IMR-90 (cell line): ENCODE measurements around the gene WASL. TPM values are rescaled to one million over a fixed set of nuclear protein-coding genes. Genes with fewer than 3 reads are reported as not detected.

ENCODE experiments used
- ATAC-seq: fragments of 200-7000 bp; cut with Tn5 transposase; 2 replicates; pipeline ENCODE4 v1.9.1; 2020; ENCODE audit warnings: low read depth, mild to moderate bottlenecking, moderate library complexity
- BruUV-seq: library from RNA; stranded (reverse); fragments of 400-500 nt; replicated peaks from 2 replicates; lab custom pipeline; 2021; lab: Mats Ljungman, UMichigan
- CTCF ChIA-PET: fragments of 300-600 bp; formaldehyde crosslinking; extraction: SDS; loops from one replicate; lab custom pipeline; 2021; ENCODE audit warnings: antibody characterized with exemption; lab: Yijun Ruan, JAX
- POLR2A ChIA-PET: fragments of 300-600 bp; sonication (Branson Sonifier 250); formaldehyde crosslinking; loops from one replicate; lab custom pipeline; 2022; ENCODE audit warnings: antibody characterized with exemption; ENCODE audit not compliant: unreplicated experiment; lab: Charles Lee
- DNase-seq: peaks from one replicate; pipeline ENCODE4 v3.0.0; 2013
- H2AFZ ChIP-seq: replicated peaks from 2 replicates; pipeline ENCODE3; 2013; ENCODE audit warnings: low read length, mild to moderate bottlenecking; ENCODE audit not compliant: poor library complexity
- H2AK5ac ChIP-seq: 2 replicates; pipeline ENCODE4 v1.6.1; 2013; ENCODE audit warnings: low read depth, low read length, inconsistent platforms
- H2AK9ac ChIP-seq: replicated peaks from 2 replicates; pipeline ENCODE3; 2013; ENCODE audit warnings: mild to moderate bottlenecking, low read depth, low read length, moderate library complexity; ENCODE audit not compliant: poor library complexity
- H2BK120ac ChIP-seq: 2 replicates; pipeline ENCODE4 v1.6.1; 2013; ENCODE audit warnings: low read depth, low read length, inconsistent platforms
- H2BK15ac ChIP-seq: 3 replicates; pipeline ENCODE4 v1.6.1; 2013; ENCODE audit warnings: low read depth, low read length, inconsistent platforms
- H2BK20ac ChIP-seq: 2 replicates; pipeline ENCODE4 v1.6.1; 2013; ENCODE audit warnings: low read depth, mild to moderate bottlenecking, inconsistent platforms, low read length, moderate library complexity
- H2BK5ac ChIP-seq: 2 replicates; pipeline ENCODE4 v1.6.1; 2013; ENCODE audit warnings: mild to moderate bottlenecking, low read depth, low read length, inconsistent platforms; ENCODE audit not compliant: poor library complexity, severe bottlenecking
- H3K14ac ChIP-seq: replicated peaks from 2 replicates; pipeline ENCODE4 v1.6.1; 2013; ENCODE audit warnings: low read depth, low read length, inconsistent platforms
- H3K18ac ChIP-seq: 2 replicates; pipeline ENCODE4 v1.6.1; 2013; ENCODE audit warnings: low read depth, low read length, control low read depth
- H3K23ac ChIP-seq: 2 replicates; pipeline ENCODE4 v1.6.1; 2013; ENCODE audit warnings: low read depth, low read length, inconsistent platforms
- H3K27ac ChIP-seq: 2 replicates; pipeline ENCODE4 v1.5.1; 2013; ENCODE audit warnings: mild to moderate bottlenecking, control low read depth, low read length; ENCODE audit not compliant: insufficient read depth
- H3K27me3 ChIP-seq: 2 replicates; pipeline ENCODE4 v1.6.1; 2013; ENCODE audit warnings: low read length; ENCODE audit not compliant: control insufficient read depth, insufficient read depth
- H3K36me3 ChIP-seq: 2 replicates; pipeline ENCODE4 v1.6.1; 2013; ENCODE audit warnings: low read length, mixed read lengths; ENCODE audit not compliant: control insufficient read depth, insufficient read depth
- H3K4ac ChIP-seq: 2 replicates; pipeline ENCODE4 v1.6.1; 2013; ENCODE audit warnings: low read depth, low read length, inconsistent platforms
- H3K4me1 ChIP-seq: 2 replicates; pipeline ENCODE4 v1.6.1; 2013; ENCODE audit warnings: low read length, mixed read lengths; ENCODE audit not compliant: control insufficient read depth, insufficient read depth
- H3K4me2 ChIP-seq: 2 replicates; pipeline ENCODE4 v1.6.1; 2013; ENCODE audit warnings: low read depth, mild to moderate bottlenecking, control low read depth, low read length, moderate library complexity
- H3K4me3 ChIP-seq: 2 replicates; pipeline ENCODE4 v1.5.1; 2013; ENCODE audit warnings: low read depth, mild to moderate bottlenecking, control low read depth, low read length, moderate library complexity; ENCODE audit not compliant: insufficient read depth
- H3K56ac ChIP-seq: 2 replicates; pipeline ENCODE4 v1.6.1; 2013; ENCODE audit warnings: low read length, inconsistent platforms; ENCODE audit not compliant: insufficient read depth; ENCODE audit errors: extremely low read depth
- H3K79me1 ChIP-seq, 2 experiments: 2 replicates each; pipeline ENCODE4 v1.6.1; 2013; ENCODE audit warnings: low read length in 2 of 2, inconsistent platforms in 1 of 2, low read depth in 1 of 2
- H3K9ac ChIP-seq: 2 replicates; pipeline ENCODE4 v1.6.1; 2013; ENCODE audit warnings: low read depth, low read length, control low read depth
- H3K9me1 ChIP-seq: 2 replicates; pipeline ENCODE4 v1.6.1; 2013; ENCODE audit warnings: low read length, inconsistent platforms; ENCODE audit not compliant: insufficient read depth
- H3K9me3 ChIP-seq: 2 replicates; pipeline ENCODE4 v1.6.1; 2013; ENCODE audit warnings: low read length; ENCODE audit not compliant: control insufficient read depth, insufficient read depth
- H4K20me1 ChIP-seq: 2 replicates; pipeline ENCODE4 v1.6.1; 2013; ENCODE audit warnings: low read length, inconsistent platforms; ENCODE audit not compliant: insufficient read depth
- H4K5ac ChIP-seq: 2 replicates; pipeline ENCODE4 v1.6.1; 2013; ENCODE audit warnings: mild to moderate bottlenecking, low read depth, low read length, control low read depth
- H4K8ac ChIP-seq, 2 experiments: 2 replicates each; pipeline ENCODE4 v1.6.1; 2013; ENCODE audit warnings: low read depth in 2 of 2, low read length in 2 of 2, control low read depth in 1 of 2, inconsistent platforms in 1 of 2
- H4K91ac ChIP-seq: 2 replicates; pipeline ENCODE4 v1.6.1; 2013; ENCODE audit warnings: low read depth, low read length, inconsistent platforms; ENCODE audit not compliant: insufficient read depth
- BHLHE40 ChIP-seq: fragments of 150-350 bp; IDR thresholded peaks from 2 replicates; pipeline ENCODE4 v1.6.1; 2016; ENCODE audit warnings: mild to moderate bottlenecking, low read depth, low read length
- CEBPB ChIP-seq: IDR thresholded peaks from 2 replicates; pipeline ENCODE4 v1.6.1; 2012; ENCODE audit warnings: low read depth, low read length, improper control_type of control experiment
- CHD1 ChIP-seq: IDR thresholded peaks from 2 replicates; pipeline ENCODE4 v1.6.1; 2012; ENCODE audit warnings: low read depth, low read length, improper control_type of control experiment
- CTCF ChIP-seq: conservative IDR thresholded peaks from 2 replicates; pipeline ENCODE4 v1.5.1; 2012; ENCODE audit warnings: mild to moderate bottlenecking, low read depth, low read length, improper control_type of control experiment
- ELK1 ChIP-seq: fragments of 150-350 bp; IDR thresholded peaks from 2 replicates; pipeline ENCODE4 v1.6.1; 2016; ENCODE audit warnings: low read depth, mild to moderate bottlenecking, low read length, moderate library complexity, borderline replicate concordance
- FOS ChIP-seq: fragments of 150-350 bp; IDR thresholded peaks from 2 replicates; pipeline ENCODE4 v1.6.1; 2016; ENCODE audit warnings: low read depth, low read length
- MAFK ChIP-seq: IDR thresholded peaks from 2 replicates; pipeline ENCODE4 v1.6.1; 2012; ENCODE audit warnings: low read depth, low read length, improper control_type of control experiment
- MAZ ChIP-seq: IDR thresholded peaks from 2 replicates; pipeline ENCODE4 v1.6.1; 2012; ENCODE audit warnings: low read depth, mild to moderate bottlenecking, low read length, improper control_type of control experiment, moderate library complexity, borderline replicate concordance
- MXI1 ChIP-seq: IDR thresholded peaks from 2 replicates; pipeline ENCODE4 v1.6.1; 2012; ENCODE audit warnings: low read depth, mild to moderate bottlenecking, low read length, moderate library complexity, borderline replicate concordance
- NFE2L2 ChIP-seq: fragments of 150-350 bp; IDR thresholded peaks from 2 replicates; pipeline ENCODE4 v1.6.1; 2016; ENCODE audit warnings: low read depth, mild to moderate bottlenecking, low read length
- POLR2A ChIP-seq: IDR thresholded peaks from 2 replicates; pipeline ENCODE4 v1.6.1; 2012; ENCODE audit warnings: mild to moderate bottlenecking, low read depth, low read length
- RAD21 ChIP-seq: IDR thresholded peaks from 2 replicates; pipeline ENCODE4 v1.6.1; 2012; ENCODE audit warnings: low read length, improper control_type of control experiment
- RCOR1 ChIP-seq: IDR thresholded peaks from 2 replicates; pipeline ENCODE4 v1.6.1; 2012; ENCODE audit warnings: mild to moderate bottlenecking, low read length, improper control_type of control experiment; ENCODE audit not compliant: insufficient replicate concordance
- RFX5 ChIP-seq: IDR thresholded peaks from 2 replicates; pipeline ENCODE4 v1.8.0; 2012; ENCODE audit warnings: low read depth, mild to moderate bottlenecking, low read length, moderate library complexity
- SMC3 ChIP-seq: fragments of 150-350 bp; IDR thresholded peaks from 2 replicates; pipeline ENCODE4 v1.6.1; 2016; ENCODE audit warnings: low read depth, mild to moderate bottlenecking, antibody characterized with exemption, low read length, moderate library complexity
- USF2 ChIP-seq: fragments of 150-350 bp; IDR thresholded peaks from 2 replicates; pipeline ENCODE4 v1.6.1; 2017; ENCODE audit warnings: mild to moderate bottlenecking, antibody characterized with exemption, low read length, low read depth
- WGBS, 2 experiments: methylation state at CpG; one replicate each; pipeline versions ENCODE4 v1.1.5 to v1.1.7; 2013; ENCODE audit warnings: missing lambda C conversion rate in 2 of 2; ENCODE audit not compliant: insufficient read length in 1 of 2; ENCODE audit errors: extremely low coverage in 2 of 2; 5-methylcytosine and 5-hydroxymethylcytosine counted together
- dilution Hi-C: fragments of 300-500 bp; cut with HindIII; formaldehyde crosslinking; loops from one replicate; pipeline ENCODE4 v1.14.3; 2018; ENCODE audit warnings: low sequenced_read_pairs; ENCODE audit not compliant: unreplicated experiment
- in situ Hi-C: fragments of 300-500 bp; cut with MboI; formaldehyde crosslinking; loops from 3 replicates; pipeline ENCODE4 v1.14.3; 2019; ENCODE audit warnings: low sequenced_read_pairs, inconsistent platforms, mixed read lengths
- intact Hi-C: fragments of 100-400 bp; cut with micrococcal nuclease; formaldehyde crosslinking; loops from 2 replicates; pipeline ENCODE4 v1.10.0; 2022
- polyA plus RNA-seq, 3 experiments: library from polyadenylated mRNA; depleted of rRNA; stranded (reverse); fragments of >200 nt; gene quantifications; 2 replicates each; pipeline ENCODE4 v1.2.3, GENCODE V29; 2012; ENCODE audit warnings: low replicate concordance in 1 of 3
- total RNA-seq: library from RNA; depleted of rRNA; stranded (reverse); fragments of >200 nt; gene quantifications from 2 replicates; pipeline ENCODE4 v1.2.3, GENCODE V29; 2012

WASL gene
- total and polyA plus RNA-seq, 2 of the 4 experiments (the other 2 are of a cell fraction), result 2.3 to 7.9 TPM

GRCh38 chr7:123723913-123724312, 24.9 kb downstream of the WASL start:
- Histone ChIP-seq H3K79me1 (peaks cover 10 to 62% of the 10 kb centered on the region in 2 experiments), H2BK120ac (no peak overlapping the region), H3K4ac (no peak overlapping the region), H2AFZ (no peak overlapping the region), H3K9me3 (no peaks in the 10 kb centered on the region), H2BK20ac (no peak overlapping the region), H3K18ac (no peak overlapping the region), H3K9ac (no peak overlapping the region), H3K14ac (no peak overlapping the region), H2BK5ac (no peak overlapping the region), H3K23ac (no peak overlapping the region), H3K27me3 (no peaks in the 10 kb centered on the region), H2AK5ac (no peak overlapping the region), H4K5ac (no peak overlapping the region), H4K20me1 (peaks cover 57% of the 10 kb centered on the region), H3K27ac (no peak overlapping the region), H3K36me3 (no peaks in the 10 kb centered on the region), H3K9me1 (0 out of 2 replicates have a peak, but pooled peaks cover 3% of the 10 kb centered on the region), H3K4me2 (no peak overlapping the region), H3K56ac (no peak overlapping the region), H4K8ac (no peak overlapping the region), H3K4me1 (peaks cover 5% of the 10 kb centered on the region), H2BK15ac (no peak overlapping the region), H4K91ac (no peak overlapping the region), H2AK9ac (no peak overlapping the region), H3K4me3 (no peak overlapping the region)
- dilution Hi-C loops, result no loop called here
- intact Hi-C loops, result no loop called here
- DNase-seq (no peak), ATAC-seq (no peak)
- TF ChIP-seq MAFK, result no peak
- no peak for TF ChIP-seq BHLHE40
- TF ChIP-seq NFE2L2, result no peak
- no peak for TF ChIP-seq FOS
- no peak for TF ChIP-seq ELK1
- no peak for TF ChIP-seq CEBPB
- no peak for TF ChIP-seq RCOR1
- TF ChIP-seq USF2, result no peak
- no peak for TF ChIP-seq MXI1
- no peak for TF ChIP-seq RAD21
- no peak for TF ChIP-seq RFX5
- TF ChIP-seq MAZ, result no peak
- no peak for TF ChIP-seq SMC3
- no peak for TF ChIP-seq CTCF
- TF ChIP-seq POLR2A, result no peak
- no peak for TF ChIP-seq CHD1
- BruUV-seq, result no TSS peak
- POLR2A ChIA-PET, result interaction anchor here (0.7 kb wide), 1 partner anchor 25 kb away, joined by 3 read pairs; the partner anchor contains the start of gene WASL
- no CpG with 5 or more reads among the region's 3 CpGs for WGBS, 2 experiments
- in situ Hi-C loops, result no loop called here
- CTCF ChIA-PET, result interaction anchor here (0.8 kb wide), 1 partner anchor 24 kb away, joined by 4 read pairs; no protein-coding TSS in a partner anchor
